Neural cell (in vitro differentiated cells): ENCODE results near the gene DNAJC28. TPM values are rescaled to one million over a fixed set of nuclear protein-coding genes. Genes with fewer than 3 reads are reported as not detected.

Source experiments
- H2AFZ ChIP-seq: fragments of 200-600, 300-800 bp; sonication (generic), shearing (Covaris generic); 2 replicates; pipeline ENCODE4 v1.6.0; 2014; ENCODE audit warnings: low read depth, mild to moderate bottlenecking, antibody characterized with exemption, low read length, moderate library complexity
- H3F3A ChIP-seq: fragments of 200-600 bp; shearing (Covaris generic); 2 replicates; pipeline ENCODE4 v1.6.1; 2016; ENCODE audit warnings: mild to moderate bottlenecking, moderate library complexity, mixed read lengths, antibody characterized with exemption, low read length; ENCODE audit not compliant: insufficient read depth, poor library complexity, severe bottlenecking
- H3K27ac ChIP-seq: fragments of 200-600, 300-800 bp; sonication (generic), shearing (Covaris generic); 2 replicates; pipeline ENCODE4 v1.5.1; 2014; ENCODE audit warnings: mild to moderate bottlenecking, low read length, moderate library complexity
- H3K27me3 ChIP-seq: fragments of 300-800, 200-600 bp; sonication (generic), shearing (Covaris generic); 2 replicates; pipeline ENCODE4 v1.6.0; 2014; ENCODE audit warnings: mild to moderate bottlenecking, low read depth, low read length, moderate library complexity; ENCODE audit not compliant: insufficient read depth
- H3K36me3 ChIP-seq: fragments of 300-800, 200-600 bp; sonication (generic), shearing (Covaris generic); 2 replicates; pipeline ENCODE4 v1.5.1; 2014; ENCODE audit warnings: mild to moderate bottlenecking, antibody characterized with exemption, low read length, moderate library complexity; ENCODE audit not compliant: insufficient read depth
- H3K4me2 ChIP-seq: fragments of 300-800, 200-600 bp; sonication (generic), shearing (Covaris generic); 2 replicates; pipeline ENCODE4 v1.6.0; 2014; ENCODE audit warnings: mild to moderate bottlenecking, low read length
- H3K4me3 ChIP-seq: fragments of 300-800, 200-600 bp; sonication (generic), shearing (Covaris generic); 2 replicates; pipeline ENCODE4 v1.5.1; 2014; ENCODE audit warnings: mild to moderate bottlenecking, low read length, moderate library complexity
- H3K79me2 ChIP-seq: fragments of 200-600 bp; shearing (Covaris generic); replicated peaks from 2 replicates; pipeline ENCODE4 v1.6.0; 2014; ENCODE audit warnings: mild to moderate bottlenecking, low read length, moderate library complexity; ENCODE audit not compliant: insufficient read depth
- H3K9ac ChIP-seq: fragments of 300-800, 200-600 bp; sonication (generic), shearing (Covaris generic); 2 replicates; pipeline ENCODE4 v1.6.1; 2016; ENCODE audit warnings: mild to moderate bottlenecking, low read length, mixed read lengths
- H3K9me2 ChIP-seq: fragments of 200-600 bp; shearing (Covaris generic); 2 replicates; pipeline ENCODE4 v1.6.1; 2016; ENCODE audit warnings: mild to moderate bottlenecking, low read length, mixed read lengths; ENCODE audit not compliant: insufficient read depth
- H3K9me3 ChIP-seq: fragments of 200-600, 300-800 bp; sonication (generic), shearing (Covaris generic); 2 replicates; pipeline ENCODE4 v1.6.1; 2016; ENCODE audit warnings: mild to moderate bottlenecking, mixed run types, low read length, moderate library complexity, mixed read lengths
- H4K20me1 ChIP-seq: fragments of 200-600 bp; shearing (Covaris generic); 2 replicates; pipeline ENCODE4 v1.6.1; 2016; ENCODE audit warnings: mild to moderate bottlenecking, mixed run types; ENCODE audit not compliant: insufficient read depth
- EP300 ChIP-seq: fragments of 450-650 bp; conservative IDR thresholded peaks from 2 replicates; pipeline ENCODE4 v1.6.1; 2014; ENCODE audit warnings: antibody characterized with exemption, mild to moderate bottlenecking, moderate library complexity; ENCODE audit not compliant: poor library complexity, severe bottlenecking
- EZH2 ChIP-seq: fragments of 200-600, 300-800 bp; shearing (Covaris generic), sonication (generic); IDR thresholded peaks from 2 replicates; pipeline ENCODE4 v1.6.1; 2014; ENCODE audit warnings: antibody characterized with exemption, low read length, borderline replicate concordance, mild to moderate bottlenecking; ENCODE audit not compliant: insufficient read depth, poor library complexity, severe bottlenecking
- MXI1 ChIP-seq: fragments of 450-650 bp; conservative IDR thresholded peaks from 2 replicates; pipeline ENCODE4 v1.6.1; 2014; ENCODE audit warnings: antibody characterized with exemption, mild to moderate bottlenecking; ENCODE audit not compliant: poor library complexity, severe bottlenecking
- POLR2AphosphoS5 ChIP-seq: IDR thresholded peaks from 2 replicates; pipeline ENCODE4 v1.6.1; 2012
- RAD21 ChIP-seq: fragments of 450-650 bp; conservative IDR thresholded peaks from 2 replicates; pipeline ENCODE4 v1.6.1; 2014; ENCODE audit warnings: antibody characterized with exemption, mild to moderate bottlenecking, moderate library complexity
- SMC3 ChIP-seq: fragments of 450-650 bp; conservative IDR thresholded peaks from 2 replicates; pipeline ENCODE4 v1.6.1; 2014; ENCODE audit warnings: antibody characterized with exemption, mild to moderate bottlenecking, moderate library complexity; ENCODE audit not compliant: poor library complexity
- TAF1 ChIP-seq: IDR thresholded peaks from 2 replicates; pipeline ENCODE4 v1.6.1; 2012; ENCODE audit warnings: low read depth
- polyA plus RNA-seq: library from polyadenylated mRNA; depleted of rRNA; stranded (reverse); fragments of >200 nt; gene quantifications from 2 replicates; pipeline ENCODE4 v1.2.3, GENCODE V29; 2014
- TF ChIP-seq, protein P1 (sequence below): fragments of 450-650 bp; IDR thresholded peaks from 2 replicates; pipeline ENCODE4 v1.5.1; 2014; ENCODE audit warnings: antibody characterized with exemption, mild to moderate bottlenecking, moderate library complexity; ENCODE audit not compliant: poor library complexity, severe bottlenecking
- TF ChIP-seq, protein P2 (sequence below): IDR thresholded peaks from 2 replicates; pipeline ENCODE4 v1.6.1; 2012; ENCODE audit warnings: borderline replicate concordance

Gene DNAJC28
- polyA plus RNA-seq, 1 donor from 2014 or later = 5.5 TPM

DNA sequence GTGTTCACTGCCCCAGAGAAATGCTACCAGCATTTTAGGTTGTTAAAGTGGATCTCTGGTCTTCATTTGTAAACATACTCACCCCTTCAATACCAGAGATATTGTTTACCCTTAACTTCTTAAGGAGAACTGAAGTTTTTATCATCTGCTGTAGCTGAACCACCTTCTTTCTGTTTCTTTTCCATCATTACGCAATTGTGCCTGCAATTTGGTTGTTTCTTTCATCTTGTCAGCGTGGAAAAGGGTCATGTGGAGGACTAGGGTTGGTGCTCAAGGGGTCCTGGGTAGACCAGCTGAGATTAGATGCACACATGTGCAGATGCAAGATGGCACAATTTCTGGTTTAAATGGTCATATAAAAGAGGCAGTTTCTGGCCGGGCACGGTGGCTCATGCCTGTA, 27.4 kb upstream of the DNAJC28 start:
- TF ChIP-seq MXI1 (no peak), SMC3 (no peak), EZH2 (no peak), RAD21 (no peak), TAF1 (no peak), EP300 (no peak), POLR2AphosphoS5 (no peak)
- TF ChIP-seq, protein P1, sequence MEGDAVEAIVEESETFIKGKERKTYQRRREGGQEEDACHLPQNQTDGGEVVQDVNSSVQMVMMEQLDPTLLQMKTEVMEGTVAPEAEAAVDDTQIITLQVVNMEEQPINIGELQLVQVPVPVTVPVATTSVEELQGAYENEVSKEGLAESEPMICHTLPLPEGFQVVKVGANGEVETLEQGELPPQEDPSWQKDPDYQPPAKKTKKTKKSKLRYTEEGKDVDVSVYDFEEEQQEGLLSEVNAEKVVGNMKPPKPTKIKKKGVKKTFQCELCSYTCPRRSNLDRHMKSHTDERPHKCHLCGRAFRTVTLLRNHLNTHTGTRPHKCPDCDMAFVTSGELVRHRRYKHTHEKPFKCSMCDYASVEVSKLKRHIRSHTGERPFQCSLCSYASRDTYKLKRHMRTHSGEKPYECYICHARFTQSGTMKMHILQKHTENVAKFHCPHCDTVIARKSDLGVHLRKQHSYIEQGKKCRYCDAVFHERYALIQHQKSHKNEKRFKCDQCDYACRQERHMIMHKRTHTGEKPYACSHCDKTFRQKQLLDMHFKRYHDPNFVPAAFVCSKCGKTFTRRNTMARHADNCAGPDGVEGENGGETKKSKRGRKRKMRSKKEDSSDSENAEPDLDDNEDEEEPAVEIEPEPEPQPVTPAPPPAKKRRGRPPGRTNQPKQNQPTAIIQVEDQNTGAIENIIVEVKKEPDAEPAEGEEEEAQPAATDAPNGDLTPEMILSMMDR = no peak
- TF ChIP-seq, protein P2, sequence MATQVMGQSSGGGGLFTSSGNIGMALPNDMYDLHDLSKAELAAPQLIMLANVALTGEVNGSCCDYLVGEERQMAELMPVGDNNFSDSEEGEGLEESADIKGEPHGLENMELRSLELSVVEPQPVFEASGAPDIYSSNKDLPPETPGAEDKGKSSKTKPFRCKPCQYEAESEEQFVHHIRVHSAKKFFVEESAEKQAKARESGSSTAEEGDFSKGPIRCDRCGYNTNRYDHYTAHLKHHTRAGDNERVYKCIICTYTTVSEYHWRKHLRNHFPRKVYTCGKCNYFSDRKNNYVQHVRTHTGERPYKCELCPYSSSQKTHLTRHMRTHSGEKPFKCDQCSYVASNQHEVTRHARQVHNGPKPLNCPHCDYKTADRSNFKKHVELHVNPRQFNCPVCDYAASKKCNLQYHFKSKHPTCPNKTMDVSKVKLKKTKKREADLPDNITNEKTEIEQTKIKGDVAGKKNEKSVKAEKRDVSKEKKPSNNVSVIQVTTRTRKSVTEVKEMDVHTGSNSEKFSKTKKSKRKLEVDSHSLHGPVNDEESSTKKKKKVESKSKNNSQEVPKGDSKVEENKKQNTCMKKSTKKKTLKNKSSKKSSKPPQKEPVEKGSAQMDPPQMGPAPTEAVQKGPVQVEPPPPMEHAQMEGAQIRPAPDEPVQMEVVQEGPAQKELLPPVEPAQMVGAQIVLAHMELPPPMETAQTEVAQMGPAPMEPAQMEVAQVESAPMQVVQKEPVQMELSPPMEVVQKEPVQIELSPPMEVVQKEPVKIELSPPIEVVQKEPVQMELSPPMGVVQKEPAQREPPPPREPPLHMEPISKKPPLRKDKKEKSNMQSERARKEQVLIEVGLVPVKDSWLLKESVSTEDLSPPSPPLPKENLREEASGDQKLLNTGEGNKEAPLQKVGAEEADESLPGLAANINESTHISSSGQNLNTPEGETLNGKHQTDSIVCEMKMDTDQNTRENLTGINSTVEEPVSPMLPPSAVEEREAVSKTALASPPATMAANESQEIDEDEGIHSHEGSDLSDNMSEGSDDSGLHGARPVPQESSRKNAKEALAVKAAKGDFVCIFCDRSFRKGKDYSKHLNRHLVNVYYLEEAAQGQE = no peak
- Histone ChIP-seq H3K27ac (no peak overlapping the region), H3F3A (no peaks in the 10 kb centered on the region), H2AFZ (no peak overlapping the region), H3K9me2 (no peaks in the 10 kb centered on the region), H3K27me3 (no peaks in the 10 kb centered on the region), H3K9ac (no peak overlapping the region), H4K20me1 (no peaks in the 10 kb centered on the region), H3K4me2 (no peak overlapping the region), H3K79me2 (no peaks in the 10 kb centered on the region), H3K36me3 (no peaks in the 10 kb centered on the region), H3K4me3 (no peak overlapping the region), H3K9me3 (no peaks in the 10 kb centered on the region)

DNA sequence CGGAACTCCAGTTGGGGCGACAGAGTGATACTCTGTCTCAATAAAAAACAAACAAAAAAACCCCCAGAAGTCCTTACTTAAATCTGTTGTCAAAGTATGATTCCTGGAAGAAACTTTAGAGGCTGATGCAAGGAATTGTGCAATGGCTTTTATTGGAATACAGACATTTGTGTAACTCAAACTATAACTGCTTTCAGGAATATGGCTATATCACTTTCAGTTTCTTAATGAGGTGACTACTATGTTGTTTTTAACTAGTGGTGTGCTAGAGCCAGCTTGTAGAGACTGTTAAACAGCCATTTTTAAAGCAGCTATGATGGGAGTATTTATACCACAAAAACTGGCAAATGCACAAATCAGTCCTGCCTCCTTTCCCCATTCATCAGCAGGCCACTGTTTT, 22.7 kb upstream of the DNAJC28 start:
- Histone ChIP-seq H3K27me3 (no peaks in the 10 kb centered on the region), H2AFZ (no peak overlapping the region), H3K9me3 (no peaks in the 10 kb centered on the region), H3K9ac (no peak overlapping the region), H3K4me2 (no peak overlapping the region), H3K36me3 (no peaks in the 10 kb centered on the region), H3K9me2 (no peaks in the 10 kb centered on the region), H4K20me1 (no peaks in the 10 kb centered on the region), H3F3A (no peaks in the 10 kb centered on the region), H3K79me2 (no peaks in the 10 kb centered on the region), H3K27ac (no peak overlapping the region), H3K4me3 (no peak overlapping the region)
- TF ChIP-seq RAD21 = no peak
- TF ChIP-seq EZH2 = no peak
- TF ChIP-seq EP300 = no peak
- TF ChIP-seq, protein P1 = no peak
- TF ChIP-seq, protein P2 = no peak
- TF ChIP-seq MXI1 = no peak
- TF ChIP-seq SMC3 = no peak
- TF ChIP-seq POLR2AphosphoS5 = no peak
